Activated CD4-positive, alpha-beta T cell treated with anti-CD3 and anti-CD28 coated beads, Interleukin-2, amount 50 U/mL, for 16 hours (primary cell): ENCODE measurements around the gene BOD1L1.
A peak's percentile ranks its signal among the peaks of the same experiment; 100 is the strongest.

ENCODE experiments used
- DNase-seq: peaks from one replicate; pipeline ENCODE4 v3.0.0-alpha.2; 2020

Gene BOD1L1

DNA sequence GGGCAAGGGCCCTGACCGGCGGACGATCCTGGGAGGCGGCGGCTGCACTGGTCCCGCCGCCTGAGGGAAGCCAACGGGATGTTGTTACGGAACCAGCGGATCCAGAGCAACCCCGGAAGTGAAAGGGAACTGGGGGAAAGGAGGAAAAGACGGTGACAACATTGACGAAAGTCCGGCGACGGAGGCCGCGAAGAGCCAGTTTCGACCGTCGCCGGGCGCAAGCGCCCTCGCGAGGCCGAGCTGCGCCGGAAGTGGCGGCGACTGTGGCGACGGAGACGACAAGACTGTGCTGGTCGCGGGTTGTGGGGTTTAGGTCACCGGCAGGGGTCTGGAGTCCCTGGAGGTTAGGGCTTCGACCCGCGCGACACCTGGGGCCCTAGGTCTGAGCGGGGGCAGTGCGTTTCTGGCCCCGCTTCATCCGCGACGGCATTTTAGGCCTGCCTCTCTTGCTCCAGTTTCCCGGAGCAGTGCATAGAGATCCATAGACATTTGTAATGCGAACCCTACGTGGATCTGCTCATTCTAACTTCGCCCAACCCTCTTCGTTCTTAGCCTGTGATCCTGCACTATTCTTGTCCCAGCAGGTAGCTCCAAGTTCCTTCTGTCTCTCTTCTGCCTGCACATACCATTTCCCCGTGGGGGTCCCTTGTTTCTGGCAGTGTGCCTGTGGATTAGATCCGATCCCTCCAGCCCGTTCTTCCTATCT is at the start of gene BOD1L1:
Gene BOD1L1, minus strand, starts transcription at position 120 of the 706 bp plus-strand sequence. CDS start 138 bp downstream, outside the sequence.
- DNase-seq = peak; percentile 91

DNA sequence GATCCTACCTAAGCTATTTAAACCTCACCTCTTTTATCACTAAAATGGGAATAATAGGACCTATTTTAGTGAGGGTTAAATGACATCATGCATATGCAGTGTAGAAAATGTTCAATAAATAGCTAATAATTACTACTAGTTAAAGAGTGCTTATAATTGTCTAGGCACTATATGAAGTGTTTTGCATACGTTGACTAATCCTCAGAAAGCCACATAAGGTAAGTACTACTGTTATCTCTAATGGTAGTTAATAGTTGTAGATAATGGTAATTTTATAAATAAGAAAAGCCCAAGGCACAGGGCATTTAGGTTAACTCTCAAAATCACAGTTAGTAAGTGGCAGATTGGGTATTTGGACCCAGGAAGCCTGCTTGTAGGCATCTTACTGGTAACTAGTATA is 47.4 kb upstream of the BOD1L1 start:
- no peak for DNase-seq

DNA sequence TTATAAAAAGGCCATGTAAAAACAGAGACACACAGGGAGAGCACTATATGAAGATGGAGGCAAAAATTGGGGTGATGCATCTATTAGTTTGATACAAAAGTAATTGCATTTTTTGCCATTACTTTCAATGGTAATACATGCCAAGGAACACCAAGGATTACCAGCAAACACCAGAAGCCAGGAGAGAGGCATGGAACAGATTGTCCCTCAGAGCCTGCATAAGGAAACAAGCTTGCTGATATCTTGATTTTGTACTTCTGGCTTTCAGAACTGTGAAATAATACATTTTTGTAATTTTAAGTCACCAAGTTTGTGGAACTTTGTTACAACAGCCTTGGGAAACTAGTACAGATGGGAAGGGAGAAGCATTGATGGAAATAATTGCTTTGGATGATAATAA is 45.6 kb upstream of the BOD1L1 start:
- DNase-seq = no peak

DNA sequence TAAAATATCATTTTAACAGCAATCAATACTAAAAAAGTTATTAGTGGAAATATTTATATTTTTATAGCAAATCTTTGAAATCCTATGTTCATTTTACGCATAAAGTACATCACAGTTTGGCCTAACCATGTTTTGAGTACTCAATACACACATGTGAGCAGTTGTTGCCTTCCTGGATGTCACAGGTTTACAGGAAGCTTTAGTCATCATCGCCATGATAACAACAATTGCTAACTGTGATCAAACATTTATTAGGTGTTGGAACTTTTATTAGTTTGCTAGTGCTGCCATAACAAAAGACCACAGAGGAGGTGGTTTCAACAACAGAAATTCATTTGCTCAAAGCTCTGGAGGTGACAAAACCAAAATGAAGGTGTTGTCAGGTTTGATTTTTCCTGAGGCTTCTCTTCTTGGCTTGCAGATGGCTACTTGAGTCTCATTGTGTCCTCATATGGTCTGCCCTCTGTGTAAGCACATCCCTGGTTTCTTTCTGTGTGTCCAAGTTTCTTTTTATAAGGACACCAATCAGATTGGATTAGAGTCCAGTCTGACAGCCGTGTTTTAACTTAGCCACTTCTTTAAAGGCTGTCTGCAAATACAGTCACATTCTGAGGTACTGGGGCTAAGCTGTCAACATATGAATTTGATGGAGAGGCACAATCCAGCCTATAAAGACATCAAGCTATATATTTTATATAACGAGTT is 43.1 kb upstream of the BOD1L1 start:
- DNase-seq = no peak

DNA sequence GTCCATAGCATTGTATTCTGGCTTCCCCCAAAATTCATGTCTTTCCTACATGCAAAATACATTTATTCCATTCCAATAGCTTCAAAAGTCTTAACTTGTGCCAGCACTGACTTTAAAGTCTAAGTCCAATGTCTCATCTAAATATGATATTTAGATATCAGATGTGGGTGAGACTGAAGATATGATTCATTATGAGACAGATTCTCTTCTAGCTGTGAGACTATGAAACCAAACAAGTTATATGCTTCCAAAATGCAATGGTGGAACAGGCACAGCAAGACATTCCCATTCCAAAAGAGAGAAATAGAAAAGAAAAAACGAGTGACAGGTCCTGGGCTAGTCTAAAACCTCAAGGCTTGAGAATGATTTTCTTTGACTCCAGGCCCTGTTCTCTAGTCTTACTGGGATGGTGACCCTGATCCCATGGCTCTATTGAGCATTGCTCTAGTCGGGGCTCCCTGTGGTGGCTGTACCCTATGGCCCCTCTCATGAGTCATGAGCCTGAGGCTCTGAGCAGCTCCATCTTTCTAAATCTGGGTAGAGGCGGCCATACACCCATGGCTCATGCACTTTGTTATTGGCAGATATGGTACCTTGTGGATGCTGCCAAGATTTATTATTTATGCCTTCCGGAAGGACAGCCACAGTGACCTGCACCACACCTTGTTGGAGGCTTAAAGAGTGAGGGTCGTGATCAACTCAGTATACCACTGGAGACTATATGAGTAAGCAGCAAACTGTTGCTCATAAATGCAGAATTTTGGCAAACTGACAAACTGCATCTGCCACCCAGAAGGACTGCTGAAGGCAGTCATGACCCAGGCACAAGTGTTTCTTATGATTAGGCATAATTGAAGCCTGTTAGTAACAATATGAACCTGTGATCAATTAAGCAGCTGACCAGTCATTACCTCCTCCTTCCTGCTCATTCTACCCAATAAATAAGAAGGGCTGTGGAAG is 38.5 kb upstream of the BOD1L1 start:
- DNase-seq = no peak

DNA sequence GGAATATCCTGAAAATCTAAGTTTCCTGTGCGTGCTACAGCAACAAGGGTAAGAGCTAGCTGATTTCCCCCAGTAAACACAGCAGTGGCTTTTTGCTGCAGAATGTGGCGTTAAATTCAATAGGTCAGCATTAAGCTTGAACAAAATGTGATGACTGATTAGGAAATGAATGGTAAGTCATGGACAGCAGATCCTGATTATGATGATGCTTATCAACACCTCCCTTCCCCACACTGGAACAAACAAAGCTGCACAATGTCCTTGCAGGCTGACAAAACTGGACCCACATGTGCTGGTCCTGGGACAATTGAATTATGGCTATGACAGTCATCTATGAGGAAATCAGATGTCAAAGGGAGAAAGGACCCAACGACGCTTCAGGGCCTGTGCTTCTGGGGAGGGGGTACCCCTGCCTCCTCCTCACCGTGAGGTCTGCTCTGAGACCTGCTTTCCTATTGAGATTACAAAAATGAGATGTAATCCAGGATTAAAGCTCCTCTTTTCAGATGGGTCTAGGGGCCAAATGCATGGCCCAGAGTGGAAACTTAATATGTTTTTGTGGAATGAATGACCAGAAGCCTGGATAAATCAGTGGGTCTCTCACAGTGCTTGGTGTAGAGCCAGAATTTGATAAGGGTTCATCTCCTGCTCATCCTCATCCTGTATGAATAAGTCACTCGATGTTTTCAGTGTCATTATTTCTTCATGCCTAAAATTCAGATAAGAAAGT is 32.0 kb upstream of the BOD1L1 start:
- DNase-seq = no peak

DNA sequence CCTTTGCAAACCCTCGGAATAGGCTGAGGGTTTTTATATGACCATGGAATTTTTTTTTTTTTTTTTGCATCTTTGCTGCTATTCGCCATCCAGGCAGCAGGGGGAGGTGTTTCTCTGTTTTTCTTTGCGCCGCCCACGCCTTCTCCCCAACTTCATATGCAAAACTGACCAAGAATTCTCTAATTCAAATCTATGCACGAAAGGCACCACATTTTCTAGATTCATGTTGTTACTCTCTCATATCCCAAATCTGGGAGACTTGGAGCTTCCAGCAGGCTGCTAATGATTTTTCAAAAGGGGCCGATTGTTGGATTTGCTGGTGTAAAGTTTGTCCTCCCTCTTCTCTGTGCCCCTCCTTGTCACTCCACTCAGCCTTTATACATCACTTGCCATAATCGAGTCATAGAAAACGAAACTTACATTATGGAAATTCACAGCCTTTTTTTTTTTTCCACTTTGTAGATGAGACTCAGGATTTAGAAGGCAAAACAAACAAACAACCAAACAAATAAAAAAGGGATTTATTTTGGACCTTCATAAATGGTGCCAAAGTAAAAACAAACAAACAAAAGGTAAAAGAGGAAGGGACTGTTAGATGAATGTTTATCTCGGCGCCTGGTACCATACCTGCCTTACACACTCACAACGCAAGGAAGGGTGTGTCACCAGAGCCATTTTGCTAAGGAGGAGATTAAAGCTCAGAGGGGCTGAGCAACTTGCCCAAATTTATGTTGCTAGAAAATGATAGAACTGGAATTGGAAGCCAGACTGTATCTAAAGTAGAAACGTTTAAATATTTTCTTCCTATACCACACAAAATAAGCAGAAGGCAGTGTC is 29.3 kb upstream of the BOD1L1 start:
- DNase-seq = peak; percentile 39

DNA sequence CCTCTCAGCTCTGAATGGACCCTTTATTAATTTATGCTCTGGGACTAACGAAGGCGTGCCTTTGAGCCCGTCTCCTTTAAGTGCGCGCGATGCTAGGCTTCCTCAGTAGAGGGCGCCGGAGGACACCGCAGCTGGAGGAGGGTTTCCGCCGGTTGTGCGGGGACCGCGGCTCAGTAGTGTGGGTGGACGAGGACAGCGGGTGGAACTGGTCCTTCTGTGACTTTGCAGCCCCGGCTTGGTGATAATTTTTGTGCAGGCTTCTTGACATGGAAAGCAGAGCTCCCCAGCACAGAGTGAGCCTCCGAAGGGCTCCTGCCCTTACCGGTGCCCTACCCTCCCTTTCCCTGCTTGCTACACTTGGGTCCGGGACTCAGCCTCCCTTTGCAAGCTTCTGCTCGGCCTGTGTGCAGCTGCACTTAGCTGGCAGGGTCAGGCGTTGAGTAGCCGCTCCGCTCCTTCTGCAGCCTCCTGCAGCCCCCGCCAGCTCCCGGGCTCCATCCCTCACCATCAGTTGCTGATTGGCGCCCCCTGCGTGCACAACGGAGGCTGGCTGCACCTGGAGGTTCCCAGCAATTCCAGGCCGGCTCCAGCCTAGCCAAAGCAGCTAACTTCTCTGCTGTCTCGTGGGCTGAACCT is 26.8 kb upstream of the BOD1L1 start:
- peak; percentile 79 for DNase-seq

DNA sequence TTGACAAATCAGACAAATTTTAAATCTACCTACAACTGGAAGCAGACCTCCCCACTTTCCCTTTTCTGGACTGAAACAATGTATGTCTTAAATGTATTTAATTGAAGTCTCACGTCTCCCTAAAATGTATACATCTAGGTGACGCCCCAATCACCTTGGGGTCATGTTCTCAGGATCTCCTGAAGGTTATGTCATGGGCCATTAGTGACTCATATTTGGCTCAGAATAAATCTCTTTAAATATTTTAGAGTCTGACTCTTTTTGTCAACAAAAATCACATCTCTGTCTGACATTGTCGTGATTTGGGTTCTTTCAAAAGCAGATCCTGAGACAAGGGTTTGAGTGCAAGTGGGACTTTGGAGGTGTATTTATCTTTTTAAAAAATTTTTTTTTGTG is 26.2 kb upstream of the BOD1L1 start:
- DNase-seq = no peak

DNA sequence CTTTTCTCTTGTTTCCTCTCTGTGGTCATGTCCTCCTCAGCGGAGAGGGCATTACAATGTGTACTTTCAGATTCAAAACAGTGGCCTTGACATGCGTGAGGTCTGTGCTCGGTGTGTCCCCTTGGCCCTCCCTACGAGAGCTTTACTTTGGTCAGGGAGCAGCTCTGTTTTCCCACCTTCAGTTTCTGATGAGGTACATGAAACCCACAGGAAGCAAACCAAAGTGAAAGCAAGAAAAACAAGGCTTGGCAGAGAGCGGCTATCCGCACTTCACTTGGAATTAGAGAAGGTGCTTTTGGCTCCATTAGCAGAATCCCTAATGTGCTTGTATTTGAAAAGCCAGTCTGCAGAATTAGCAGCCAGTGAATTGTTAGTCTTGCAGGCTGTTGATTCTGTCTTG is 19.5 kb upstream of the BOD1L1 start:
- DNase-seq = no peak

DNA sequence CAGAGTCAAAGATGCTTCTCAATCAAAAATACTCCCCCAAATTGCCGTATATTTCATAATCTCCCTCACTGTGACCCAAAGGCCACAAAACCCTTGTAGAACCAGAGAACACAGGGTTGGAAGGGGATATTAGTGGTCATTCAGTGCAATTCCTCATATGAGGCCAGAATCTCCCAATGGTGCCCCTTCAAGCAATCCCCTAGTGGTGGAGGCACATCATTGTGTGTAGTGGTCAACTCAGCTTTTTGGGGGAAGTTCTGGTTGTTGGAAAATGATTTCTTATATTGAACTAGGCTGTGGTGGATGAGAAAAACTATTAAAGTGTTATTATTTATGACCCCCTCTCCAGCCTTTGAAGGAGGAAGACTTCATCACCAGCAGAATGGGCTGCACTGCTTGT is 17.6 kb upstream of the BOD1L1 start:
- no peak for DNase-seq

DNA sequence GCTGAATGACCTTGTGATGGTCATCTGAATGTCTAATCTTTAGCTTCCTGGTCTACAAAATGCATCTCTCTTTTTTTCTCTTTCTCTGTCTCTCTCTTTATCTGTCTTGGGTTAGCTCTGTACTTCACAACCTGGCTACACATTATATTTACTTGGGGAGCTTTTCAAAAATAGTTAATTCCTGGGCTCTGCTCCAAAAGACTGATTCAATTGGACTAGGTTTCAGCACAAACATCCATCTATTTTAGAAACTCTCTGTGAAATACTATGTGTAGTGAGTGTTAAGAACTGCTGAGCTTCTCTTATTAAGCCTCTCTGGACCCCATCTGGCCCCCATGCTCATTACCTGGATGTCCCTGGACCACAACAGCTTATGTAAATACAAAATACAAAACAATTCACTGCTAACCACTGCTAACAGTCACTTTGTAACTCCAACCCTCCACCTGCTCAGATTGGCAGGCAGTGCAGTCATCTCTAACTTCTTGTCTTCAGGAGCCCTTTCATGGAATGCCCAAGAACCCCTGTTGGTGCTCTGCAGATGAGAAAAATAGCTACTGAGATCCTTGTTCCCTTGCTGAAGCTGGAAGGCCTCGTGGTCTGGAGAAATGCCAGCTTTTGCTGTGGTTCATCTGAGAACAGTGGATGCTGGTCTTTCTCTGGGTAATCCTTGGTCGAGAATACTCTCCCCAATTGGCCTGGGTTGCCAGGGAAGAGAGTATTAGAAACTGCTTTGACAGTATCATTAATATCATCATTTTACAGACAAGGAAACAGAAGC is 14.8 kb upstream of the BOD1L1 start:
- DNase-seq = no peak

DNA sequence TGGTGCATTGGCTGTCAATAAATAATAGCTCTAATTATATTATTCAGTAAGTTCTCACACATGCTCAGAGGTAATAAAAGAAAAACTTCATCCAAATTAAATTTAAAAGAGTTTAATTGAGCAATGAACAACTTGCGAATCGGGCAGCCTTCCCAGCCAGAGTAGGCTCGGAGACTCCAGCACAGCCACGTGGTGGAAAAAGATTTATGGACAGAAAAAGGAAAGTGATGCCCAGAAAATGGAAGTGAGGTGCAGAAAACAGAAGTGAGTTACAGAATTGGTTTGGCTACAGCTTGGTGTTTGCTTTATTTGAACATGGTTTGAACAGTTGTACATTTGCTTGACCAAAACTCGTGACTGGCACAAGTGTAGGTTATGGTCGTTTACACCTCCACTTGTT is 13.6 kb upstream of the BOD1L1 start:
- no peak for DNase-seq

DNA sequence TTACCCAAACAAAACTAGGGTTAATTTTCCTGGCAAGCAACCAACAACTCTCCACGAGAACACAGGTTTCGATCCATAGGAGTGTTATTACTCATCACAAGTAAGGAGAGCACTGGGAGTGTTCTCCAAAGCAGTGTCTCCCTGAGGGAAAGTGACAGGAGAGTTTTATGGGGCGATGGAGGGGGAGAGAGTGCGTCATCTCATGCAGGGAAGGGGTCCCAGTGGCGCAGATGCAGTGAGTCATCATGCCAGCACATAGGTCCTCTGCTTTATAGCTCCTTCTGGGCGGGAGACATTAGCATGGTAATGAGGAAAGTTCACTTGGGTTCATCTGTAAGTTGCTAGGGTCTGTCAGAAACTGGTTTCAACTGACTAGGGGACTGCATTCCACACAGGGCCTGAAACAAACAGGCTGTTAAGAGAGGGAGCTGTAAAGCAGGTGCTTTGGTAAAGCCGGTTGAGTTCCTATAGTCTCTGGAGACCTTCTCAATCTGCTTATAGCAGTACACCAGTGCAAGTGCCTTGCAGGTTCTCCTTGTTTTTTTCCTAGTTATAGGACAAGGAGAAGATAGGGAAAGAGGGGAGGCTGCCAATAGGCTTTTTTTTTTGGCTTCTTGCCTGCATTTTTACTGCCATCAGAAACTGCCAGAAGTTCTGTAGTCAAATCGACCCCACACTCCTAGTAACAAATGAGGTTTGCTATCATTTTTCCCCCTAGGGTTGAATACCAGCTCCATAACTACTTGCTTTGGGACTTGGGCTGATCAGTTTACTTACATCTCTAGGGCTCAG is 12.8 kb upstream of the BOD1L1 start:
- no peak for DNase-seq

DNA sequence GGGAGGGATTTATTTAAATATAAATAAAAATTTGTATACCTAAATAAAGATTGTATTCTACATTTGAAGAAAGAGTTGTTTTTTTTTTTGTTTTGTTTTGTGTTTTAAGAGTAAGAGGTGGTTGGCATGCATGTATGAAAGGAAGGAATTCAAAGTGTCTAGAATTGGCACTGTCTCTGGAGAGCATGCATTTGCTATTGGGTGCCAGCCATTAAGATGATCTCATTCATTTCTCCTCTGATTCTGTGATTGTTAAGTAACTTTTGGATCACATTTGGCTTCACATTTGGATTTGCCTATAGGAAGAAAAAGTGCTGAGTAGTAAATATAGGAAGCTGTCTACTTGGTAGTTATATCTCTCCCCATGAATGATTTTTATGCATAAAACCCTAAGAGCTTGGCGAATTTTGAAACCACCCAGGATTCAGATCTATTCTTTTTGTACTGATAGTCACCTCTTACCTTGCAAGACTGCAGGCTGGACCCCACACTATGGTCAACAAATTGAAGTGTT is 7.8 kb upstream of the BOD1L1 start:
- no peak for DNase-seq

DNA sequence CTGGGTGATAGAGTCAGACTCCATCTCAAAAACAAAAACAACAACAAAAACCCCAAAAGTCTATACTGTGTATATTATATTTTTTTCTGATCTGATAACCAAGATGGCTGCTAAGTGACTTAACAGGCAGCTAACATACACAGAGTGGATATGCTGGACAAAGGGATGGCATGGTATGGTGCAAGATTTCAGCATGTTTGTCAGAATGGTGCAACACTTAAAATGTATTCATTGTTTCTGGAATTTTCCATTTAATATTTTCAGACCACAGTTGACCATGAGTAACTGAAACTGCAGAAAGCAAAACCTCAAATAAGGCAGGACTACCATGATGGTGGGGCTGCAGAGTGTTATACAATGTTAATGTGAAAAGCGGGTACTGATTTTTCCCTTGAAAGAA is 6.1 kb upstream of the BOD1L1 start:
- no peak for DNase-seq

DNA sequence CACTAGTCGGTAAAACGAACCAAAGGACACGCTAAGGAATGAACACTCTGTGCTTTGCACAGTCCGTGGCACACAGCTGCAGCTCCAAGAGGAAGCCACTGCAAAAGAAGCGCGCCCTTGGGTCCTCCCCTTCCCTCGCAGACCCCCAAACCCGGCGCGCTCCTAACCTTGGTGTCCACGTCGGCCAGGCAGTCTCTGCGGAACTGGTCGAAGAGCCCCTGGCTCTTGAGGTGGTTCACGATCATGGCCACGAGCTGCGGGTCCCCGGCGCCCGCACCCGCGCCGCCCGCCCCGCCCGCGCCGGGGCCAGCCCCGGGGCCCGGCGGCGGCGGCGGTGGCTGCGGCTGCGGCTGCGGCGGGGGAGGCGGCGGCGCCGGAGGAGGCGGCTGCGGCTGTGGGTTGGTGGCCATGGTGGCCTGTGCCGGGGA is 333 bp downstream of the BOD1L1 start:
- DNase-seq = peak; percentile 16

DNA sequence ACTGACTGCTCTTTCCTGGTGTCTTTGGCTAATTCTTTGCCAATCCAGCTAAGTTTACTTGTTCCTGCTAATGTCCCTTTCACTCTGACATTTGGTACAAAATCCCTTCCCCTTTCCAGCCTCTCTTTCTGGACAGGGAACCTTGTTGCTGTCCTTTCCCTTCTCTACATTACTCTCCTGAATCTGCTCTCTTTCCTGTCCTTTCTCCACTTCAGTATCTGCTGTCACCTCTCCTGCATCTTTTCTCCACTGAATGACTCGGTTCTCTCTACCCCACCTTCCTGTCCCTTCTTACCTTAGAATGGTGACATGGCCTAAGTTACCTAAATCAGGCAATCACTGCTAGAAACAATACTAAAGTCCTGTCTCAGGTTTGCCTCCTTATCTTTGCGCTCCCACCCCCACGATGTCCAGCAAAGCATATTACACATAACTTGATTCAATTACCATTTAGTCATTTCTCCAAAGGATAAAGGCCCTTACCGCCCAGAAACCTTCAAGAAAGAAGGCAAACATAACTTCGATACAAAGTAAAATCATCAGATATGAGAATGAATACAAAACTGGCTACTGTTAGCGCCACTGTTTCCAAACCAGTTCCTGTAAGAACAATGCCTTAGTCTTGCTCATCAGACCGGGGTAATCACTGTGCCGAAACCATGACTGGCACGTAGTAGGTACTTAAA is 890 bp downstream of the BOD1L1 start:
- no peak for DNase-seq
